LHCN-M2 (cell line): Measurements from ENCODE around the gene SPIRE1. TPM values are rescaled to one million over a fixed set of nuclear protein-coding genes. Genes with fewer than 3 reads are reported as not detected.
"Not testable (repeated sequence)": the region's sequence is repeated elsewhere in the genome, so short reads cannot be mapped to it uniquely, and the experiment has no call there.

Experiments
- DNase-seq: peaks from one replicate; pipeline ENCODE4 v3.0.0-alpha.2; 2012; ENCODE audit warnings: low read depth
- total RNA-seq: library from RNA; depleted of rRNA; stranded (reverse); fragments of >200 nt; gene quantifications from 2 replicates; pipeline ENCODE4 v1.2.3, GENCODE V29; 2014

The SPIRE1 gene
- total RNA-seq, 1 experiment from 2014 or later = 26.0 TPM

GRCh38 chr18:12491611-12492435 is 166.1 kb downstream of the SPIRE1 start:
- no peak for DNase-seq

- DNase-seq = no peak
Measured at GRCh38 chr18:12485479-12486105, 172.3 kb downstream of the SPIRE1 start.

- DNase-seq = not testable (repeated sequence)
Measured at GRCh38 chr18:12481915-12482314, 176.0 kb downstream of the SPIRE1 start.

GRCh38 chr18:12479982-12480381 is 177.9 kb downstream of the SPIRE1 start:
- DNase-seq = no peak

GRCh38 chr18:12479536-12479935 is 178.4 kb downstream of the SPIRE1 start:
- DNase-seq = no peak

GRCh38 chr18:12478269-12479047 is 179.4 kb downstream of the SPIRE1 start:
- no peak for DNase-seq

DNA sequence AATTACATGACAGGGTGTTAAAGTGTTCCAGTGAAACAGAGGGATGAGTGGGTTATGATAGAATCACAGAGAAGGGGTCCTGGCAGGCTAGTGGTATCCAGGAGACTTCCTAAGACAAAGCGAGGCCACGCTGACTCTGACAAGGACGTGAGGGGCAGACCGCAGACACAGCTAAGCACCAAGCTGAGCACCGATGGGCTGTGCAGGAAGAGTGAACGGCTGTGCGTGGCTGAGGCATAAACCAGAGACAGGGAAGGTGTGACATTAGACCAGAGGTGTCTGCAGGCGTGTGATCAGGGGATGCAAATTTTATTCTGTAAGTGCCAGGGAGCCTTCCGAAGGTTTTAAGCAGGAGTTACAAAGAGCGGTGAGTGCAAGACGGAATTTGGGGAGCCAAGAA is 180.3 kb downstream of the SPIRE1 start:
- DNase-seq = no peak

DNA sequence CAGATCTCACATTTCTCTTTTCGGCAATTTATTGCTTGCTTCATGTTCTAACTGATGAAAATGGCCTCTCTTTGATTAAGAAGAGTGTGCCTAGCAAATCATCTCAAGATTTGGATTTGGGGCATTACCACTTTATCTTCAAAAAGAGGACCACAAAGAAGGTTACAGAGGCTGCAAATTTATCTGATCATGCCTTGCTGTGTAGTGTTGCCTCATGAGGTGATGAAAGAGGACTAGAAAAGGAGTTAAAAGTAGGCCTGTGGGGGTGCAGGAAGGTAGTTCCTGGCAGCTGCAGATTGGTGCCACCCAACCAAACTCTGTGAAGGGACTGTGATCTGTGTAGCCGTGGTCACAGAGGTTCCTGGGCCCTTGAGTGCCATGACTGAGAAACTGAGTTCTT is 181.0 kb downstream of the SPIRE1 start:
- DNase-seq = no peak

DNA sequence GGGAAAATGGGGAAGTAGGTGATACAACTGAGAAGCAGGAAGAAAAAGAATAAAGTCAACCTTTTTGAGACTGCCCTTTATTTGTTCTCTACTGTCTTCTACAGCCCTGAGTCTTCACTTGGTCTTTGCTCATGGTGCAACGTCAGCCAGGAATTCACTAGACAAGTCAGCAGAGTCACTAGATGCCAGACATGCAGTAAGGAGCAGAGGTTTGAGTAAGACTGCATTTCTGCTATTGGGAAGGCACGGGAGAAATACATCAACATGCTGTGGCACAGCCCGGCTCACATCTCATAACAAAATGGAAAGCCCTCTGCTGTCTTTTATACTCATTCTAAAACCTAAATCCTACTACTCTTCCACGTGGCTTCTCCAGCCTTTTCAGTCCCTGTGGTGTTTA is 183.0 kb downstream of the SPIRE1 start:
- no peak for DNase-seq

- no peak for DNase-seq
Measured at GRCh38 chr18:12474146-12474545, 183.8 kb downstream of the SPIRE1 start.

DNA sequence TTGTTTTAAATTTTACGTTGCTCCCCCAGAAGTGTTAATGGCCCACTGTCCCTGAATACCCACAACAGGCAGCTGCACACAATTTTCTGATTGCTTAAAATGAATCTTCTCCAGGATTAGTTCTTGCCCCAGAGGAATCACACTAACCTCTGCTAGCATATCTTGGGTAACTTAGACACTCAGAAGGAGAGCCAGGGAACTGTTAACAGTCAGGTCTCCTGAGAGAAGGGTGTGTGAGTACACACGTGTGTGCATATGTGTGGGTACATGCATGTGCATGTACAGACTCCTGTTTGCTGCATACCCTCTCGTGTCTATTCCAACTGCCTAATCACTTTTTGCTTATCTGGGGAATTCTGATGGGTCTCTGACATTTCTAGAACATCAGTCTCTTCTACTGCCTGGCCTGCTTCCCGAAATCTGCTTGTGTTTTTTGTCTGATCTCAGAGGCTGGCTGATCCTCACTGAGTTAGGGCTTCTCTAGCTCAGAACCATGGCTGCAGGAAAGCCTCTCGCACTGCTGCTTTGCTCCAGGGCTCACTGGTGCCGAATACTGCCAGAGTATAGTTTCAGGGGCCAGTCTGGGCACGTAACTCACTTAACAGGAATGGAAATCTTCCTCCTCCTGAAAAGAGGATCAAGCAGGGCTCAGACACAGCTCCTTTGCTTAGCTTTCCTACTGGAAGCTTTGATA is 187.4 kb downstream of the SPIRE1 start:
- no peak for DNase-seq

GRCh38 chr18:12468445-12468844 is 189.5 kb downstream of the SPIRE1 start:
- DNase-seq = no peak

DNA sequence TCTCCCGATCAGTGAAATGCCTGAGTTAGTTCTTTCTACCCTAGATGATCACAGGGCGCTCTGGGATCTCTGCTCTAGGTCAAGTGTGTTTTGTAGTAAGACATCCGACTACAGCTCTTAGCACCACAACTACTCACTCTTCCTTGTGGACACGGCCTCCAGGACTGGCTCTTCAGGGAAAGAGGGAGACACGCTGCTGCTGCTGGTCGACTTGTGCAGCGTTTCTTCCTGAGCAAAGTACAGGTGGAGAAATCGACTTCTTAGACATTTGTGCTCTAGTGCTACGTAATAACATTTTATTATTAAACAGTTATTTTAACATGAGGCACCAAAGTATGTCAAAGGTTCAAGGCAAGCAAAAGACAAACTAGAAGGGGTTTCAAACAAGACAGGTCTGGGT is 193.2 kb downstream of the SPIRE1 start:
- no peak for DNase-seq

GRCh38 chr18:12463191-12463590 is 194.7 kb downstream of the SPIRE1 start:
- DNase-seq = no peak

GRCh38 chr18:12462242-12462641 is 195.7 kb downstream of the SPIRE1 start:
- DNase-seq = no peak

DNA sequence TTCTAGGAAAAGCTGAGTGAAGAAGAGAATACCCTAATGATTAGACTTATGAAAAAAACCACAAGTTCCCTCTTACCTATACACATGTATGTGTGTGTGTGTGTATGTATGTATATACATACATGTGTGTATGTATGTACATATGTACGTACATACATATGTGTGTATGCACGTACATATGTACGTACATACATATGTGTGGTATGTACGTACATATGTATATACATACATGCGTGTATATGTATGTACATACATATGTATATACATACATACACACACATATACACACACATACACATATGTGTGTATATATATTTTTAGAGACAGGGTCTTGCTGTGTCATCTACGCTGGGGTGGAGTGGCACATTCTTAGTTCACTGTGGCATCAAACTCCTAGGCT is 196.6 kb downstream of the SPIRE1 start:
- no peak for DNase-seq

DNA sequence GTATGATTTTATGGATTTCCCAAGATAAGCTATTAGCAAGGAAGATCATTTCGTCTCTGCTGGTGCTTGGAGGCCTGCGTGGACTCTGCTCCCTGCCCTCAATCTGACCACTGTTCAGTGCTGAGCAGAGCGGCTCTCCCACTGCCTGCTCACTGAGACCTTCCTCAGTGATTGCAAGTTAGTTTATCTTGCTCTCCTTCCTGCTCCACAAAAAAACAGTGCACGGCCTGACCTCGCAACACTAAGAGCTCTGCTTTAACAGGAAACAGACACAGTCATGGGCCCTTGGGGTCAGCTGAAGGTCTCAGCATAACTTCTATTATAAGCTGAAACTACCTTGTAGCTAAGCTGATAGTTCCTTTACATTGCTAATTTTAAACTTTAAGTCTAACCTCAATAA is 197.0 kb downstream of the SPIRE1 start:
- DNase-seq = no peak

GRCh38 chr18:12458771-12459170 is 199.1 kb downstream of the SPIRE1 start:
- peak; percentile 30 for DNase-seq

DNA sequence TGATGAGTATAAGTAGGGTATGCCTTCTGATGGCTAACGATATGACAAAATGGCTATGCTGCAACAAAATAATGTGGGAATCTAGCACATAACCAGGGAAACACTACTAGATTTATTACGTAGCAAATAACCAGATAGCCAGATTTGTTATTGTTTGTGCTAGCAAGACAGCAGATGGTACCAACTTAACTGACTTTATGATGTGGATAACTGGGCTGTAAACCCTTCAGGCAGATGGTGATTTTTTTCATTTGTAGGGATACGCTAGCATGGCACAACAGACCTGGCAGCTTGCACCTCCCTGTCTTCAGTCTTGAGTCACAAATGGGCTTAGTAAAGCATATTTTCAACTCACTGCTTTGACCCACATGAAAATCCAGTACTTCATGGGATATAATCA is 201.5 kb downstream of the SPIRE1 start:
- DNase-seq = no peak

- no peak for DNase-seq
Measured at GRCh38 chr18:12455496-12455895, 202.4 kb downstream of the SPIRE1 start.

GRCh38 chr18:12452784-12453183 is 205.1 kb downstream of the SPIRE1 start:
- no peak for DNase-seq

DNA sequence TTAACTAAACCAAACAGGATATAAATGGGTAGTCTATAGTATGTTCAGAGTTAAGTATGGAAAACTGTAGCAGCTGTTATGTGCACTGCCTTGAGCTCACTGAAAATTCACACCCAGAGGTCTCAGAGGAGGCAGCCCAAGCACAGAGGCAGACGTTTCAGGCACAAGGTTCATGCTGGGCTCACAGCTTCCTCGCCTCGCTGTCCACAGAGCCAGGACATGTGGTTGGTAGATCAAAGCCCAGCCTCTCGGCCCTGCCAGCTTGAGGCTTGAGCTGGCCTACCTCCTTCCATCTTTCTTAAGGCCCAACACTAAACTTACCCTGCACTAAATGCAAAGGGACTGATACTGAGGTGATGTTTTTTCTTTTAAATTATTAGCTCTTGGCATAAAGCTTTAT is 206.5 kb downstream of the SPIRE1 start:
- DNase-seq = no peak
